Activated CD4-positive, alpha-beta memory T cell treated with anti-CD3 and anti-CD28 coated beads for 36 hours (primary cell): Measurements from ENCODE around the gene COX7A2. TPM values are rescaled to one million over a fixed set of nuclear protein-coding genes. Genes with fewer than 3 reads are reported as not detected.

ENCODE experiments used
- CTCF ChIA-PET: fragments of 350-600 bp; sonication (Branson Sonifier 250); formaldehyde crosslinking; loops from one replicate; lab custom pipeline; 2021; ENCODE audit warnings: antibody characterized with exemption, inconsistent platforms; lab: Charles Lee
- POLR2A ChIA-PET: fragments of 350-600 bp; sonication (Branson Sonifier 250); formaldehyde crosslinking; loops from one replicate; lab custom pipeline; 2021; ENCODE audit warnings: antibody characterized with exemption; lab: Charles Lee
- DNase-seq: peaks from one replicate; pipeline ENCODE4 v3.0.0-alpha.2; 2020
- H3K27ac Mint-ChIP-seq: one replicate; pipeline ENCODE4 v1.8.0; 2021; ENCODE audit warnings: mixed read lengths
- H3K27me3 Mint-ChIP-seq: one replicate; pipeline ENCODE4 v1.8.0; 2021; ENCODE audit warnings: mixed read lengths
- H3K36me3 Mint-ChIP-seq: one replicate; pipeline ENCODE4 v1.8.0; 2021; ENCODE audit warnings: mixed read lengths
- H3K4me1 Mint-ChIP-seq: one replicate; pipeline ENCODE4 v1.8.0; 2021; ENCODE audit warnings: low read depth, mixed read lengths
- H3K4me3 Mint-ChIP-seq: one replicate; pipeline ENCODE4 v1.8.0; 2021; ENCODE audit warnings: mild to moderate bottlenecking, mixed read lengths
- H3K9me3 Mint-ChIP-seq: one replicate; pipeline ENCODE4 v1.8.0; 2021; ENCODE audit warnings: mixed read lengths
- intact Hi-C: fragments of 100-400 bp; cut with micrococcal nuclease; formaldehyde crosslinking; loops from one replicate; pipeline ENCODE4 v1.15.1; 2023
- total RNA-seq, 2 experiments: library from RNA; stranded (reverse); gene quantifications; one replicate each; pipeline ENCODE4 v1.2.3, GENCODE V29; 2021

COX7A2 gene
- total RNA-seq, 2 experiments from 2014 or later = 564 to 566 TPM

DNA sequence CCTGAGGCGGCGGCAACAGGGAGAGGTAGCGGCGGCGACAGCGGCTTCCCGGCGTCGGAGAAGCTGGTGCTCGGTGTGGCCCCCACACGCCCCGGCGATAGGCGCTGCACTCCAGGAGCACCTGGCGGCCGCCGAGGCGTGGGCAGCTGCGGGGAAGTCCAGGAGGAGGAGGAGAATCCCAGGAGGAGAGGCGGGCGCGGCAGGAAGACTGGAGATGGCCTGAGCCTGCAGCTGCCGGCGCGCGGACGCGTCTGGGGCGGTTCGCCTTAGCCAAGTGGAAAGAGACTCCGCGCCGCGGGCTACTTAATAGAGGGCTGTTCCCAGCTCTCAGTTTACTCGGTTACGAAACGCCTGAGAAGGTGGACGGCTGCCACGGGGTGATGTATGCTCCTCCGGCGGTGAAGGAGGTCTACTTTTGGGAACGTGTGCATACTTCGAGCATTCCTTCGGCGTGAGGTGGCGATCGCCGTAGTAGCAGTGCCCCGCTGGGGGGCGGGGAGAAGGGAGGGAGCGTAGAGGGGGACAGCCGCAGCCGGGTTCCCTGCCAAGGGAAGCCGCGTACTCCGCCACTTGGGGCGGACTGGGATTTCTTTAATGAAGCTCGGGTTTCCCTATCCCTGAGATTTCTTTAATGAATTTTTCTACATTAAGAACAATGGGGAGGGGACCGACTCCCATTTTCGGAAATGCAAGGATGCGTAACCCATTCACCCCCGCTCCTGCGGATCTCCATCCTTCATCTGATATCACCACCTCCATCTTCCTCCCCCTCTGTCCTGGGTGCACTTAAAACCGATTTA, 37.6 kb downstream of the COX7A2 start, which contains the start of gene COL12A1:
TSS of gene COL12A1 (minus strand) at position 278 of the 800 bp plus-strand sequence. CDS start 3,261 bp downstream, outside the sequence.
- POLR2A ChIA-PET = no interaction called here
- peaks cover 76% of the 10 kb centered on the region for H3K27me3 Mint-ChIP-seq
- peaks cover 53% of the 10 kb centered on the region for H3K4me1 Mint-ChIP-seq
- H3K9me3 Mint-ChIP-seq = no peaks in the 10 kb centered on the region
- DNase-seq = peak; percentile 23
- H3K4me3 Mint-ChIP-seq = peak within 1 kb of the TSS; percentile 39
- intact Hi-C loops = loop anchor here (5.0 to 10.0 kb wide), 2 partner anchors 631 to 1529 kb away; no protein-coding TSS in a partner anchor
- H3K27ac Mint-ChIP-seq = no peak within 1 kb of the TSS
- CTCF ChIA-PET = interaction anchor here (0.6 to 10.7 kb wide), 7 partner anchors 11 to 1473 kb away, joined by 3 to 129 read pairs (median 4); no protein-coding TSS in a partner anchor
- no peaks in the 10 kb centered on the region for H3K36me3 Mint-ChIP-seq

DNA sequence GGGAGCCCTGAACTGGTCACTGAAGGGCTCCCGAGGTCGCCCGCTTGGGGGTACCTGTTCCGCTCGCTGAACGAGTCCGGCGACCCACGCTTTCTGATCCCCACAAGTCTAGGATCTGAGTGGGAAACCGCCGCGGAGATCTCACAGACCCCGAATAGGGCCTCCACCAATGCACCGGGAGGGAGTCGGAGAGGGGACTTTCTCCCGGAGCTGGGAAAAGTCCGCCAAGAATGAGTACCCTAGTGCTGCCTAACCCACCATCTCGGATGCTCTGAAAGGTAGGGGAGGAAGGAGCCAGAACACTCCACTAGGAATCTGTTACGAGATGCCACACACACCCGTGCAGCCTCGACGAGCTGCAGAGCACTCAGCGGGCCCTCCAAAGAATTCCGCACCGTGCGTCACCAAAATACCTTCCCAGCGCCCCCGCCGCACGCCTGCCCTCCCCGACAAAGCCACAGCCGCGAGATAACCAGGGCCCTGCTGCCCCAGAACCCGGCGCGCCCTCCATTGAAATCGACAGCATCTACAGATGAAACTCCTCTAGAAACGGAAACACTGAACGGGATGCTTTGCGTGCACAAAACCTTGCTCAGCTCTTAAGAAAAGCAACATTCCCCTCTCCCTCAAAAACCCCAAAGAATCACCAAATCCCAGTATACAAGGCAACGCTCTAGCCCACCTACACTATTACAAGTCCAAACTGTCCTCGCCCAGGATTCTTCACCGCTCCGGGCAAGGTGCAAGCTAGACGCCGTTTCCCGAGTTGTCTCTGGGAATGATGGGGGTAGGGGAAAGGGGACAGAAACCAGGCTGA, 38.4 kb downstream of the COX7A2 start:
- ChIA-PET CTCF (interaction anchor here (0.6 to 10.7 kb wide), 10 partner anchors 8 to 1472 kb away, joined by 3 to 129 read pairs (median 4); no protein-coding TSS in a partner anchor), POLR2A (no interaction called here)
- peak; percentile 31 for DNase-seq
- H3K36me3 Mint-ChIP-seq = no peaks in the 10 kb centered on the region
- H3K27ac Mint-ChIP-seq = no peak overlapping the region
- peak overlapping the region; percentile 39 for H3K4me3 Mint-ChIP-seq
- intact Hi-C loops = loop anchor here (1.0 to 10.0 kb wide), 3 partner anchors 630 to 1528 kb away; no protein-coding TSS in a partner anchor
- H3K4me1 Mint-ChIP-seq = peaks cover 53% of the 10 kb centered on the region
- no peaks in the 10 kb centered on the region for H3K9me3 Mint-ChIP-seq
- H3K27me3 Mint-ChIP-seq = peaks cover 74% of the 10 kb centered on the region

DNA sequence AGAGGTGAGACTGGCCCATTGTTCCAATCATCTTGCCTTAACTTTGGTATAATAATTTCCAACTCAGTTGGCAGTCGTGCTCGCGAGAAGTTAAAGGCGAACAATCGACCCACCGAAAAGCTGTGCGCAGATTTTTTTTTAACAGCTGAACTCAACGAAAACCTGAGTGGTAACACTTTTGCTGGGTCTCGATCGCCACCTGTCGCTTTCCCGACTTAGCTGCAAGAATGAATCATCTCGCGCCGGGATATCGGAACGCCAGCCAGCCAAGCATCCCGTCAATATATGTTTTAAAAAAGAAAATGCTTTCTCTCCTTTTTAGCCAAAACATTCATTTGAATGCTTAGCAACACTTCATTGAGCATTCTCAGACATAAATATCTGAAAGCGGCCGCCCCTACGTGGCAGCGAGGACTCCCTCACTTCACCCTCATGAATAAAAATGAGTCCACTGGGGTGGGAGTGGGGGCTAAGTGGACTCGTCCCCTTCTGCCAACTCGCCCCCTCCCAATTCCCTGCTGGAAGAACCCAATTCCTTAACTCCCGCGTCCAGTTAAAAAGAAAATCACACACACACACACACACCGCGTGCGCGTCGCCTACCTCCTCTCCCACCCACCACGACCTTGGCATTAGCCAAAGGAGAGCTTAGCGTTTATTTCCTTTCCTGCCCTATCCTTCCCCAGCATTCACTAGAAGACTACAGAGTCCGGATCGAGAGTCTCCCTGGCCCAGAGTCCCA, 39.2 kb downstream of the COX7A2 start:
- ChIA-PET POLR2A (no interaction called here), CTCF (interaction anchor here (0.6 to 10.7 kb wide), 12 partner anchors 9 to 1466 kb away, joined by 3 to 129 read pairs (median 4); no protein-coding TSS in a partner anchor)
- no peaks in the 10 kb centered on the region for H3K9me3 Mint-ChIP-seq
- no peaks in the 10 kb centered on the region for H3K36me3 Mint-ChIP-seq
- intact Hi-C loops = loop anchor here (1.0 to 10.0 kb wide), 2 partner anchors 630 to 1349 kb away; no protein-coding TSS in a partner anchor
- peak; percentile 66 for DNase-seq
- H3K4me1 Mint-ChIP-seq = peaks cover 53% of the 10 kb centered on the region
- H3K27ac Mint-ChIP-seq = no peak overlapping the region
- H3K27me3 Mint-ChIP-seq = peaks cover 75% of the 10 kb centered on the region
- H3K4me3 Mint-ChIP-seq = peak overlapping the region; percentile 39

DNA sequence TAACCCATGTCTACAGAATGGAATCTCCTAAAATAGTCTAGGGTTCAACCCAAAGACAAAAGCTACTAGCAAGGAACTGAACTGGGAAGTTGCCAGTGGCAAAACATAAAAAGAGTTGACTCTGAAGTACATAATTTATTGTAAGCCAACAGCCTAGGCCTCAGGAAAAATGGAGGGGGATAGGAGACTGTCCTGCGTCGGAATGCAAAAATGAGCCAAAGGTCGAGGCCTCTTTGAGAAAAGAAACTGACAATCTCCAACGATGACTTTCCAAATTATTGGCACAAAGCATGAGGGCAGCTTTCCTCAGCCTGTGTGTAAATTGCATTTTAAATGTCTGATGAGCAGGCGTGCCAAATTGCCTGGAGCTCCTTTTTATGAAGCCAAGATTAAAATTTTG, 39.9 kb downstream of the COX7A2 start:
- intact Hi-C loops = loop anchor here (1.0 to 10.0 kb wide), 2 partner anchors 629 to 1348 kb away; no protein-coding TSS in a partner anchor
- H3K4me3 Mint-ChIP-seq = no peak overlapping the region
- no peaks in the 10 kb centered on the region for H3K36me3 Mint-ChIP-seq
- H3K9me3 Mint-ChIP-seq = no peaks in the 10 kb centered on the region
- H3K27ac Mint-ChIP-seq = no peak overlapping the region
- DNase-seq = no peak
- peaks cover 70% of the 10 kb centered on the region for H3K27me3 Mint-ChIP-seq
- POLR2A ChIA-PET = no interaction called here
- CTCF ChIA-PET = interaction anchor here (0.6 to 10.7 kb wide), 13 partner anchors 8 to 1465 kb away, joined by 3 to 129 read pairs (median 4); no protein-coding TSS in a partner anchor
- peaks cover 48% of the 10 kb centered on the region for H3K4me1 Mint-ChIP-seq

DNA sequence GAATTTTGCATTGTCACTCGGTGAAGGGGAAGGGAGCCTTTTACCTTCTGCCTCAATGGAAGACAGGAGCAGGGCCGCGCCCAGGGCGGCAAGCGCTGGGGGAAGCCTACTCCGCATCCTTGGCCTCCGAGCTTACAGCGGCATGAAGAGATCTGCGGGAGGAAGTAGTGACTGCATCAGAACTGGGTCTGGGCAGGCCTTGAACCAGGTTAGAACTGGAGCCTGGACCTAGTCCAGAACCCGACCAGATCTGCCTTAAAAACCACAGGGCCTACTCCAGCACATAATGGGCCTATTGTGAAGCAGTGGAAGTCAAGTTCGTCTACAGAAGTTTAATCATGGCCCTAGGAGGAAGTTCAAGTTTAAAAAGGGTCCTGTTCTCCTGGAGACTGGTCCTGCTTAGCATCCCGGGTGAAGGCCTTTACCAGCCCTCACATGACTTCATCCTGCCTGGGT, 40.9 kb downstream of the COX7A2 start:
- intact Hi-C loops = loop anchor here (10.0 kb wide), 1 partner anchor 628 kb away; no protein-coding TSS in a partner anchor
- ChIA-PET CTCF (interaction anchor here (1.3 to 10.7 kb wide), 5 partner anchors 14 to 1464 kb away, joined by 3 to 129 read pairs (median 11); no protein-coding TSS in a partner anchor), POLR2A (no interaction called here)
- H3K4me3 Mint-ChIP-seq = no peak overlapping the region
- H3K36me3 Mint-ChIP-seq = no peaks in the 10 kb centered on the region
- no peak for DNase-seq
- H3K4me1 Mint-ChIP-seq = peaks cover 39% of the 10 kb centered on the region
- no peak overlapping the region for H3K27ac Mint-ChIP-seq
- H3K9me3 Mint-ChIP-seq = no peaks in the 10 kb centered on the region
- H3K27me3 Mint-ChIP-seq = peaks cover 64% of the 10 kb centered on the region

DNA sequence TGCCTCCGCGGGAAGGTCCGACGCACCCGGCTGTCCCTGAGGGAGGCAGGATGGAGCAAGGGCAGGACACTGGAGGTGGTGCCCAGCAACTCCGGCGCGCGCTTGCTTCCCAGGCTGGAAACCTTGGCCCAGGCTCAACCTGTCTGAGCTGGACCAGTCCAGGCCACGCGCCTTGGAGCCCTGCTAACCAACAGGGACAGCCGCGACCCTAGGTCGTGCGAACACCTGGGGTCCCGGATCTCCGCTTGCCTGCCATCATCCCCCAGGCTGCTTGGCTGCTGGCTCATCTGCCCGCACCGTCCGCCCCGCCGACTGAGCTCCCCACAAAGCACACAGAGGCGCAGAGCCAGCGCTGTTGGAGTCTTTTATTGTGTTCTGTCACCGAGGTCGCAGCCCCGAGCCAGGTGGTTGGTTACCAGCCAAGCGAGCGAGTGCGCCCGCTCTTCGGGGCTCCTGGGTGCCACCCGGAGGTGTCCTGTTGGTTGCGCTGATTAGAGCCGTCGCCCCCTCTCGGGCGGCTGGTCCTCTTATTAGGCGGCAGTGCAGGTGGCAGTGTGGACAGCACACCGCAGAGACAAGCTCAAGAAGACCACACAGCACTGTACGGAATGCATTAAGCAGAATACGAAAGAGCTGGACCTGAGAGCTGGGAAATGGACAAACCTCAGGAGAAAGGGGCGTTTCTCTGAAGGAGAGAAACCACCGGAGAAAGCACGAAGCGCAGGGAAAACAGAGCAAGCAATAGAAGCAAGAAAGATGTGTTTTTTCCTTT, 41.5 kb downstream of the COX7A2 start:
- CTCF ChIA-PET = interaction anchor here (10.7 kb wide), 1 partner anchor 1110 kb away, joined by 129 read pairs; no protein-coding TSS in a partner anchor

DNA sequence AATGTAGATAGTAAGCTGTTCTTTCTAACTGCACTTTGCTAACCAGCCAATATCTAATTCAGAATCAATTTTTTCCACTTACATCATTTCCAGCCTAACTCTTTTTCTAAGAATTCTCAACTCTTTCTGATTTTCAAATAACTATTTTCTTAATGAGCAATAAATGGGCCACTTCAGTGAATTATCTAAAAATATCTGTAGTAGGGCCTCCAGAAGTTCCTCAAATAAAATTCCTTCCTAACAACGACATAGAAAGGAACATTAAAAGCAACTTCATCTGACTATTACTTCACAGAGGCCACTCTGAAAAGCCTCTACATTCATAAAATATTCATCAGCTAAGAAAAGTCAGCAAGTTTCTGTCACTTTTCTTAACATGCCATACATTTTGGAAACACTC, 42.6 kb downstream of the COX7A2 start:
- intact Hi-C loops = loop anchor here (10.0 kb wide), 1 partner anchor 626 kb away; no protein-coding TSS in a partner anchor
- POLR2A ChIA-PET = no interaction called here

More for the DNA sequence above, 41.5 kb downstream of the COX7A2 start:
- no peak overlapping the region for H3K4me3 Mint-ChIP-seq
- no peak overlapping the region for H3K27ac Mint-ChIP-seq
- H3K9me3 Mint-ChIP-seq = no peaks in the 10 kb centered on the region
- peaks cover 33% of the 10 kb centered on the region for H3K4me1 Mint-ChIP-seq
- peaks cover 60% of the 10 kb centered on the region for H3K27me3 Mint-ChIP-seq
- H3K36me3 Mint-ChIP-seq = no peaks in the 10 kb centered on the region
- intact Hi-C loops = loop anchor here (10.0 kb wide), 1 partner anchor 627 kb away; no protein-coding TSS in a partner anchor
- DNase-seq = no peak
- POLR2A ChIA-PET = no interaction called here

DNA sequence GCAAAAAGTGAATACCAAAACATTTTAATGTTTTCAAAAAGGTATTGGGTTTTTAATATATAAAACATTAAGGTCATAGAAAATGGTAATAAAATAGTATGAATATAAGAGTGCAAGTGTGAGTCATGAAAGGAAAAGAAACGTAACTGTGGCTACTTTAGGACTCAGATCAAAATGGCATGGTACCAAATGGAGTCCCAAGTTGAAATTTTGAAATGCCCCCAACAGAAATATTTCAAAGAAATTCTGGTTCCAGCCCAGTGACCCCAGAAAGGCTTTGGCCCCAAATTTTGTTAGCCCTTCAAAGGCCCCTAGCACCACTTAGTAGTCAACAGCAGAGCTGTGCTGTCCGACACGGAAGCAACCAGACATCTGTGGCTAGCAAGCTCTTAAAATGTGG, 43.7 kb downstream of the COX7A2 start:
- no peak for DNase-seq
- POLR2A ChIA-PET = no interaction called here
- Mint-ChIP-seq H3K36me3 (no peaks in the 10 kb centered on the region), H3K27ac (no peak overlapping the region), H3K9me3 (no peaks in the 10 kb centered on the region), H3K27me3 (peaks cover 42% of the 10 kb centered on the region), H3K4me1 (peaks cover 15% of the 10 kb centered on the region), H3K4me3 (no peak overlapping the region)
- intact Hi-C loops = loop anchor here (10.0 kb wide), 1 partner anchor 625 kb away; no protein-coding TSS in a partner anchor
- CTCF ChIA-PET = interaction anchor here (0.5 to 2.0 kb wide), 3 partner anchors 9 to 84 kb away, joined by 4 to 8 read pairs (median 7); no protein-coding TSS in a partner anchor

More for the DNA sequence above, 42.6 kb downstream of the COX7A2 start:
- peaks cover 52% of the 10 kb centered on the region for H3K27me3 Mint-ChIP-seq
- DNase-seq = no peak
- H3K9me3 Mint-ChIP-seq = no peaks in the 10 kb centered on the region
- H3K27ac Mint-ChIP-seq = no peak overlapping the region
- H3K4me3 Mint-ChIP-seq = no peak overlapping the region
- CTCF ChIA-PET = interaction anchor here (0.6 to 2.0 kb wide), 3 partner anchors 8 to 702 kb away, joined by 4 to 8 read pairs (median 7); no protein-coding TSS in a partner anchor
- H3K4me1 Mint-ChIP-seq = peaks cover 24% of the 10 kb centered on the region
- H3K36me3 Mint-ChIP-seq = no peaks in the 10 kb centered on the region

DNA sequence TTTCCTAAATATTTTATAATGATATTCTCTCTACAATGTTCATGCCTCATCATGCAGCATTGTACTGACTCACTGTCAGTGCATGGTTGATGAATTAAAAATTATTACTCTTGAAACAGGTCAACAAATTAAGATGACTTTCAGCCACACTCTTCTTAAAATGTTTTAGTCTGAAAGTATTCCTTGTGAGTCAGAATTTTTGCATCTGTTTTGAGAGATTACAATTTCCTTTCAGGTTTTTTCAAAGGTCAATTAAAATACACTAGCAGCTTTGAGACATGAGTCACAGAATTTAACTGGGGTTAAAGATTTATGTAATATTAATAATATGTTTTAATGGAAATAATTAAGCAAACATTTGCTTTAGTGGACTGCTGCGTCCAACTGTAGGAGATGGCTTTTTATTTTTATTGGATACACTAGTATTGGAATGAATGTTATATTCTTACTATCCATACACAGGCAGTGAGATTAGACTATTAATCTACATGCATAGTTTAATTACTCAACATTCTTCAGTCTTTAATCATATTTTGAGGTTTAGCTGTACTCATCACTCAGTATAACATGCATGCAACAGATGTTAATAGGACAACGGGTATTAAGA, 47.4 kb downstream of the COX7A2 start:
- H3K4me3 Mint-ChIP-seq = no peak overlapping the region
- no peaks in the 10 kb centered on the region for H3K4me1 Mint-ChIP-seq
- POLR2A ChIA-PET = no interaction called here
- no peak overlapping the region for H3K27ac Mint-ChIP-seq
- DNase-seq = no peak
- no peaks in the 10 kb centered on the region for H3K36me3 Mint-ChIP-seq
- no peaks in the 10 kb centered on the region for H3K9me3 Mint-ChIP-seq
- H3K27me3 Mint-ChIP-seq = peaks cover 13% of the 10 kb centered on the region
- intact Hi-C loops = no loop called here
- CTCF ChIA-PET = interaction anchor here (2.4 kb wide), 1 partner anchor 14 kb away, joined by 13 read pairs; no protein-coding TSS in a partner anchor
